Muscle of leg (tissue), 11 donors: ENCODE results near the gene FAM107B. TPM values are rescaled to one million over a fixed set of nuclear protein-coding genes. Genes with fewer than 3 reads are reported as not detected.
A peak's percentile ranks its signal among the peaks of the same experiment; 100 is the strongest.

Source experiments
- DNase-seq: peaks from one replicate; pipeline ENCODE4 v3.0.0; 2013
- H3K27ac ChIP-seq: one replicate; pipeline ENCODE4 v1.5.1; 2013; ENCODE audit warnings: mild to moderate bottlenecking, low read length, control low read depth
- H3K27me3 ChIP-seq: one replicate; pipeline ENCODE4 v1.6.1; 2013; ENCODE audit warnings: low read length; ENCODE audit not compliant: control insufficient read depth, insufficient read depth
- H3K36me3 ChIP-seq: one replicate; pipeline ENCODE4 v1.6.1; 2013; ENCODE audit warnings: low read length; ENCODE audit not compliant: control insufficient read depth, insufficient read depth
- H3K4me1 ChIP-seq: one replicate; pipeline ENCODE4 v1.6.1; 2013; ENCODE audit warnings: low read length; ENCODE audit not compliant: control insufficient read depth, insufficient read depth
- H3K4me3 ChIP-seq: one replicate; pipeline ENCODE4 v1.5.1; 2013; ENCODE audit warnings: low read length, control low read depth
- H3K9me3 ChIP-seq: replicated peaks from 2 replicates; pipeline ENCODE4 v1.6.1; 2013; ENCODE audit warnings: low read depth, low read length; ENCODE audit not compliant: control insufficient read depth
- WGBS: methylation state at CpG from one replicate; pipeline ENCODE4 v1.1.5; 2013; ENCODE audit warnings: missing lambda C conversion rate; ENCODE audit not compliant: insufficient coverage; 5-methylcytosine and 5-hydroxymethylcytosine counted together
- polyA plus RNA-seq, 8 donors: library from polyadenylated mRNA; unstranded; fragments of 120-200 nt; gene quantifications; one replicate each; pipeline versions ENCODE4 v1.2.1 to v1.2.3, GENCODE V29; 2013; ENCODE audit warnings: inconsistent platforms in 1 of 8, low replicate concordance in 1 of 8; ENCODE audit not compliant: insufficient read length in 8 of 8, insufficient read depth in 1 of 8
- total RNA-seq: library from RNA; stranded (reverse); fragments of 120-200 nt; gene quantifications from one replicate; pipeline ENCODE4 v1.2.4, GENCODE V29; 2013

The FAM107B gene
- total and polyA plus RNA-seq, 9 donors = 13.5 to 32.4 (median 18.7) TPM

DNA sequence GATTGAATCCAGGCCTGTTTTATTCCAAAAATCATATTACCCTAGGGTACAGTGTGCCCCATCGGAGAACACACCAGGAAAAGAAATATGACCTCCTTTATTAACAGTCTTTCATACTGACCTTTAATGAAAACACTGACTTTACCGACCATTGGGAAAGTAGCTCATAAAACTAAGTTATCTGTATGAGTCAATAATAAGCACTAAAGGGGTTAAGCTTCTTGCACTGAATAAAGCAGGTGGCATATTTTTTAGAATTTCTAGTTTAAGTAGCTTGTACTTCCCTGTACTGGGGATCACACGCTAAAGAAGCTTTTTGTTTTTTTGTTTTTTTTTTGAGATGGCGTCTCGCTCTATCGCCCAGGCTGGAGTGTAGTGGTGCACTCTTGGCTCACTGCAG is 199.8 kb downstream of the FAM107B start:
- H3K36me3 ChIP-seq = no peaks in the 10 kb centered on the region
- DNase-seq = no peak
- no peaks in the 10 kb centered on the region for H3K27me3 ChIP-seq
- H3K9me3 ChIP-seq = no peaks in the 10 kb centered on the region
- no CpG with 5 or more reads among the region's 6 CpGs for WGBS
- H3K4me1 ChIP-seq = no peaks in the 10 kb centered on the region
- H3K4me3 ChIP-seq = no peak overlapping the region
- no peak overlapping the region for H3K27ac ChIP-seq

- Histone ChIP-seq H3K9me3 (no peaks in the 10 kb centered on the region), H3K27me3 (no peaks in the 10 kb centered on the region), H3K4me3 (no peak overlapping the region), H3K4me1 (peaks cover 3% of the 10 kb centered on the region), H3K27ac (no peak overlapping the region), H3K36me3 (no peaks in the 10 kb centered on the region)
- 30% methylated on average over 1 of the region's 3 CpGs for WGBS
- no peak for DNase-seq
These were observed 200.4 kb downstream of the FAM107B start for GRCh38 chr10:14574291-14574690.

- no peaks in the 10 kb centered on the region for H3K27me3 ChIP-seq
- no peaks in the 10 kb centered on the region for H3K9me3 ChIP-seq
- H3K4me3 ChIP-seq = no peak overlapping the region
- peaks cover 3% of the 10 kb centered on the region for H3K4me1 ChIP-seq
- DNase-seq = no peak
- no CpG with 5 or more reads among the region's 1 CpG for WGBS
- no peaks in the 10 kb centered on the region for H3K36me3 ChIP-seq
- no peak overlapping the region for H3K27ac ChIP-seq
These were observed 200.9 kb downstream of the FAM107B start for GRCh38 chr10:14573666-14574261.

DNA sequence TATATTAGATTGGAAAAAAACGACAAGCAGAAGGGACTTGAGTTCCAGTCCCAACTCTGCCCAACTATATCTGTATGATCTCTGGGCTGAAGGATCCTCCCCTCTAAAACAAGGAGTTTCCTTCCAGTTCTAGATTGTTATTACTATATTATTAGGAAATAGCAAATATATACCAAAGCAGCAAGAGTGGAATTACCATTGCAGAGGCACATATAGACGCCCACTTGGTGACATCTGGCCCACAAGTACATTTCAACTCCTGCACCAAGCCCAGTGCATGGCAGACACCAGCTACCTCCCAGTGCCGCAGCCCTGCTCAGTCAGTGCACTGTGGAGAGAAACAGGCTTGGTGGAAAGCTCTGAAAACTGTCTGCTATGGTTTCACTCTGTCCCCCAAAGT is 201.9 kb downstream of the FAM107B start:
- no CpG with 5 or more reads among the region's 3 CpGs for WGBS
- no peak for DNase-seq
- Histone ChIP-seq H3K9me3 (no peaks in the 10 kb centered on the region), H3K4me1 (peaks cover 7% of the 10 kb centered on the region), H3K36me3 (peaks cover 5% of the 10 kb centered on the region), H3K27ac (no peak overlapping the region), H3K4me3 (no peak overlapping the region), H3K27me3 (no peaks in the 10 kb centered on the region)

- Histone ChIP-seq H3K9me3 (no peaks in the 10 kb centered on the region), H3K4me1 (peaks cover 12% of the 10 kb centered on the region), H3K4me3 (no peak overlapping the region), H3K27ac (no peak overlapping the region), H3K27me3 (no peaks in the 10 kb centered on the region), H3K36me3 (peaks cover 7% of the 10 kb centered on the region)
- WGBS = 88% methylated on average over 6 of the region's 10 CpGs
- no peak for DNase-seq
These were observed 202.7 kb downstream of the FAM107B start for GRCh38 chr10:14571866-14572507.

DNA sequence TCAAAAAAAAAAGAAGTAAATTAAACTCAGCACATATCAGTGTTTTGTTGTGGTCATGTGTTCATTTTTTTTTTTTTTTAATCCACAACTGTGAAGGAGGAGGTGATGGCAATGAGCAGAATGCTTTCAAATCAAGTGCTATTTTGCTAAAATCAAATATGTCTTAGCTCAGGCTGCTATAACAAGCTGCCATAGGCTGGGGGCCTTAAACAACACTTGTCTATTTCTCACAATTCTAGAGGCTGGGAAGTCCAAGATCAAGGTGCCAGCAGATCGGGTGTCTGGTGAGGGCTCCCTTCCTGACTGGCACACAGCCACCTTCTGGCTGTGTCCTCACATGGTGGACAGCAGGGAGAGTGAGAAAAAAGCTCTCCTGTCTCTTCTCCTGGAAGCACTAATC is 203.9 kb downstream of the FAM107B start:
- no peak overlapping the region for H3K27ac ChIP-seq
- H3K9me3 ChIP-seq = peaks cover 3% of the 10 kb centered on the region
- peaks cover 12% of the 10 kb centered on the region for H3K4me1 ChIP-seq
- H3K36me3 ChIP-seq = peaks cover 11% of the 10 kb centered on the region
- no peaks in the 10 kb centered on the region for H3K27me3 ChIP-seq
- DNase-seq = no peak
- no CpG with 5 or more reads among the region's 1 CpG for WGBS
- H3K4me3 ChIP-seq = no peak overlapping the region

DNA sequence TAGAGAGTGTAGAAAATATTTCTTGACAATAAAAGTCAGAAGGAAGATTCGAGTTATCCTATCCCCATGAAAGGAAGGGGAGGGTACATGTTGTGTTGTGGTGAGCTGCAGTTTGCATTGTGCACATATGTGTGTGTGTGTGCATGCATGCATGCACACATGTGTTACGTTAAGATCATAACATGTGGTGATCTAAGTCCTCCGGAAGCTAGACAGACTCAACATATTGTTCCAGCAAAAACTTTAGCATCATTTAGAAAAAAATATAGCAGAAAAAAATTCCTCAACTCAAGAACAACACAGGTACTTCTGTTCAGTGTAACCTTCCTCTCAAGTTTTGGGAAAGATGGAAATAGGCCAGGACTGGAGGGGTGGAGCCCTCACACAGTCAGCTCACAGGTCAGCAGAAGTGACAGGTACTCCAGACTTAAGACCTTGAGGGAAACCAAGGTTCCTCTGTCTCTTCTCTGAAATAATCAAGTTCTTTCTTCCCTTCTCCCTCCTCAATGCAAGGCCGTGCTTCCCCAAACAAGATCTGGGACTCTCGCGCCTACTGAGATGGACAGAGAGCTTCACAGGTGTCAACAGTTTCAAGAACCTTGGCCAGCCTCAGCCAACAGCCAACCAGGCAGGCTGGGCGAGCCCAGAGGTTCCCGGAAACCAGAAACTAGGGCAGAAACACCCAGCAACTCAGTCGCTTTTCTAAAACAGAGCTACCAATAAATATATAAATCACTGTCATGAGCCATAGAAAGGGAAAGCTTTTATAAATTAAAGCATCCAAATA is 205.2 kb downstream of the FAM107B start:
- peaks cover 16% of the 10 kb centered on the region for H3K4me1 ChIP-seq
- H3K9me3 ChIP-seq = peaks cover 3% of the 10 kb centered on the region
- H3K27ac ChIP-seq = no peak overlapping the region
- no peak for DNase-seq
- 78% methylated on average over 4 of the region's 9 CpGs for WGBS
- H3K4me3 ChIP-seq = no peak overlapping the region
- H3K36me3 ChIP-seq = peaks cover 11% of the 10 kb centered on the region
- H3K27me3 ChIP-seq = no peaks in the 10 kb centered on the region

- DNase-seq = peak; percentile 82
- H3K4me1 ChIP-seq = peaks cover 16% of the 10 kb centered on the region
- WGBS = 27% methylated on average over 4 of the region's 4 CpGs
- H3K9me3 ChIP-seq = peaks cover 3% of the 10 kb centered on the region
- H3K4me3 ChIP-seq = no peak overlapping the region
- H3K36me3 ChIP-seq = peaks cover 11% of the 10 kb centered on the region
- no peaks in the 10 kb centered on the region for H3K27me3 ChIP-seq
- H3K27ac ChIP-seq = peak overlapping the region; percentile 71
These were observed 207.3 kb downstream of the FAM107B start for GRCh38 chr10:14567421-14567820.

DNA sequence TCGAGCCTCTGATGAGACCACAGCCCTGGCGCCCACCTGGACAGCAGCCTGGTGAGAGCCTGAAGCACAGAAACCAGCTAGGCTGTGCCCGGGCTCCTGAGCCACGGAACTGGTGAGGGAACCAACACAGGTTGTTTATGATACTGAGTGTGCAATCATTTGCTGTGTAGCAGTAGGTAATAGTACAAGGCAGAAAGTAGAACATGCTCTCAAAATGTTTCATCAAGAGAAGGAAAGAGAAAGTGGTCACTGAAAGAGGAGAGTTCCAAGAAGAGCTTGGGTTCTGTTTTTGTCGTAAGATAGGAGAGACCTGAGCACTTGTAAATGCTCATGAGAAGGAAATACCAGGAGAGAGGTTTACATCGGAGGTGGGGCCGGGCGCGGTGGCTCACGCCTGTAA is 208.2 kb downstream of the FAM107B start:
- Histone ChIP-seq H3K4me1 (peaks cover 16% of the 10 kb centered on the region), H3K36me3 (peaks cover 11% of the 10 kb centered on the region), H3K27ac (no peak overlapping the region), H3K9me3 (peaks cover 3% of the 10 kb centered on the region), H3K27me3 (no peaks in the 10 kb centered on the region), H3K4me3 (no peak overlapping the region)
- 88% methylated on average over 10 of the region's 10 CpGs for WGBS
- DNase-seq = no peak

DNA sequence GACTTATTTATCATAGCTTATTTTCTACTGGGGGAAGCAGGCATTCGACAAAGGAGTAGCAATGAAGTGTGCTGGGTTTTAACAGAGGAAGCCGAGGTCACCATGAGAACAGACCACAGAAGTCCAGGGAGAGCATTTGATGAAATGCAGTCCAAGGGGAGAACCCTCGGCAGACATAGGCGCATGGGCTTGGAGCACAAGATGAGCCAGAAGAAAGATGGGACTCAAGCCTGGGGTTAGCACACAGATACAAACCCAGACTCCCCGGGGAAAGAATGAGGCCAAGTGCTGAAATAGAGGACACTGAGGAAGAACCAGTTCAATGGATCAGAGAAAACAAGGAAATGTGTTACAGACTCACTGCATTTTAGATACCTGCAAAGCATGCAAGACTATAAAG is 209.5 kb downstream of the FAM107B start:
- no peak for DNase-seq
- 27% methylated on average over 5 of the region's 5 CpGs for WGBS
- Histone ChIP-seq H3K36me3 (peaks cover 11% of the 10 kb centered on the region), H3K4me3 (no peak overlapping the region), H3K4me1 (peaks cover 24% of the 10 kb centered on the region), H3K9me3 (peaks cover 3% of the 10 kb centered on the region), H3K27ac (no peak overlapping the region), H3K27me3 (no peaks in the 10 kb centered on the region)
